Fibroblast of lung (primary cell): ENCODE data around the gene TJP1. TPM values are rescaled to one million over a fixed set of nuclear protein-coding genes. Genes with fewer than 3 reads are reported as not detected.

Experiments
- DNase-seq, 2 donors: peaks; one replicate each; pipeline versions ENCODE4 v3.0.0 to v3.0.0-alpha.2; 2010; ENCODE audit warnings: low read depth in 2 of 2
- H2AFZ ChIP-seq: 2 replicates; pipeline ENCODE4 v1.5.1; 2012; ENCODE audit warnings: low read length, control low read depth, inconsistent platforms
- H3K27ac ChIP-seq: 2 replicates; pipeline ENCODE4 v1.5.1; 2011; ENCODE audit warnings: low read length, control low read depth; ENCODE audit not compliant: insufficient read depth
- H3K27me3 ChIP-seq: 2 replicates; pipeline ENCODE4 v1.5.1; 2011; ENCODE audit warnings: mild to moderate bottlenecking, low read length; ENCODE audit not compliant: control insufficient read depth, insufficient read depth
- H3K36me3 ChIP-seq: 2 replicates; pipeline ENCODE4 v1.5.1; 2011; ENCODE audit warnings: low read length; ENCODE audit not compliant: control insufficient read depth, insufficient read depth
- H3K4me1 ChIP-seq: 2 replicates; pipeline ENCODE4 v1.5.1; 2011; ENCODE audit warnings: low read length; ENCODE audit not compliant: control insufficient read depth, insufficient read depth; ENCODE audit errors: extremely low read depth
- H3K4me2 ChIP-seq: 2 replicates; pipeline ENCODE4 v1.5.1; 2011; ENCODE audit warnings: low read length, control low read depth; ENCODE audit not compliant: insufficient read depth; ENCODE audit errors: extremely low read depth
- H3K4me3 ChIP-seq, 4 experiments: fragments of 200-600 bp in 1 of 4; sonication (generic) in 1 of 4; replicated peaks in 1 of 4; 2 replicates each; pipeline ENCODE4 v1.5.1; 2011 to 2016; ENCODE audit warnings: low read length in 4 of 4, low read depth in 3 of 4, mild to moderate bottlenecking in 3 of 4, control low read depth in 2 of 4, inconsistent platforms in 1 of 4, mixed read lengths in 1 of 4; ENCODE audit not compliant: insufficient read depth in 1 of 4; ENCODE audit errors: control extremely low read depth in 1 of 4
- H3K79me2 ChIP-seq: 2 replicates; pipeline ENCODE4 v1.5.1; 2012; ENCODE audit warnings: mild to moderate bottlenecking, low read length, inconsistent platforms; ENCODE audit not compliant: control insufficient read depth, insufficient read depth
- H3K9ac ChIP-seq: 2 replicates; pipeline ENCODE4 v1.5.1; 2011; ENCODE audit warnings: mild to moderate bottlenecking, low read length, control low read depth; ENCODE audit not compliant: insufficient read depth
- H3K9me3 ChIP-seq: 2 replicates; pipeline ENCODE4 v1.5.1; 2012; ENCODE audit warnings: low read depth, low read length; ENCODE audit not compliant: control insufficient read depth, insufficient read depth
- H4K20me1 ChIP-seq: 2 replicates; pipeline ENCODE4 v1.5.1; 2011; ENCODE audit warnings: low read length; ENCODE audit not compliant: control insufficient read depth, insufficient read depth; ENCODE audit errors: extremely low read depth
- EZH2 ChIP-seq: IDR thresholded peaks from 2 replicates; pipeline ENCODE4 v1.5.1; 2012; ENCODE audit warnings: low read length, control low read depth, mild to moderate bottlenecking; ENCODE audit errors: missing control alignments
- polyA plus RNA-seq, 2 donors: library from polyadenylated mRNA; depleted of rRNA in 1 of 2; stranded (reverse) in 1 of 2; unstranded in 1 of 2; fragments of >200 nt; gene quantifications; 2 replicates each; pipeline ENCODE4 v1.2.1, GENCODE V29; 2011 to 2012; ENCODE audit warnings: missing spikeins in 1 of 2
- total RNA-seq: library from RNA; depleted of rRNA; stranded (reverse); fragments of >200 nt; gene quantifications from 2 replicates; pipeline ENCODE4 v1.2.1, GENCODE V29; 2014
- TF ChIP-seq, protein P1 (sequence below), 2 donors: IDR thresholded peaks in 1 of 2; conservative IDR thresholded peaks in 1 of 2; 1 replicate in 1 of 2; 2 replicates in 1 of 2; pipeline ENCODE4 v1.5.1; 2011 to 2012; ENCODE audit warnings: low read length in 2 of 2, control low read depth in 1 of 2, inconsistent platforms in 1 of 2, low read depth in 1 of 2, mild to moderate bottlenecking in 1 of 2

TJP1 gene
- total and polyA plus RNA-seq, 2 donors (not counting 1 experiment from before 2014, with no cell fraction given), result 53.7 to 110 TPM

DNA sequence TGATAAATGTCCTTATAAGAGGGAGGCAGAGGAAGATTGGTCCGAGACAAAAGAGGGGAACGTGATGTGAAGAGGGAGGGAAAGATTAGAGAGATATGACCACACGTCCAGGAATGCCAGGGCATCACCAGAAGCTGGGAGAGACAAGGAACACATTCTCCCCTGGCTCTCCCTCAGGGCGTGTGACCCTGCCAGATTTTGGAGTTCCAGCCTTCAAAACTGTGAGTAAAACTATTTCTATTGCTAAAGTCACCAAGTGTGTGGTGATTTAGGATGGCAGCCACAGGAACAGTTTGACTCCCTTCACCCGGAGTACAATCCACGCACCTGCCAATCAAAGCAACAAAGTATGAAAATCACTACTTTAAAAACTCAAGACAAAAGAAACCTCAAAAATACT, 32.1 kb upstream of the TJP1 start:
- no peak overlapping the region for H3K27ac ChIP-seq
- H3K4me2 ChIP-seq, result no peak overlapping the region
- no peaks in the 10 kb centered on the region for H3K79me2 ChIP-seq
- no peak for DNase-seq
- H3K9me3 ChIP-seq, result no peaks in the 10 kb centered on the region
- H3K4me1 ChIP-seq, result no peaks in the 10 kb centered on the region
- no peak overlapping the region for H3K4me3 ChIP-seq
- H3K9ac ChIP-seq, result no peak overlapping the region
- H2AFZ ChIP-seq, result no peak overlapping the region
- no peaks in the 10 kb centered on the region for H4K20me1 ChIP-seq
- no peak for TF ChIP-seq EZH2
- TF ChIP-seq, protein P1, sequence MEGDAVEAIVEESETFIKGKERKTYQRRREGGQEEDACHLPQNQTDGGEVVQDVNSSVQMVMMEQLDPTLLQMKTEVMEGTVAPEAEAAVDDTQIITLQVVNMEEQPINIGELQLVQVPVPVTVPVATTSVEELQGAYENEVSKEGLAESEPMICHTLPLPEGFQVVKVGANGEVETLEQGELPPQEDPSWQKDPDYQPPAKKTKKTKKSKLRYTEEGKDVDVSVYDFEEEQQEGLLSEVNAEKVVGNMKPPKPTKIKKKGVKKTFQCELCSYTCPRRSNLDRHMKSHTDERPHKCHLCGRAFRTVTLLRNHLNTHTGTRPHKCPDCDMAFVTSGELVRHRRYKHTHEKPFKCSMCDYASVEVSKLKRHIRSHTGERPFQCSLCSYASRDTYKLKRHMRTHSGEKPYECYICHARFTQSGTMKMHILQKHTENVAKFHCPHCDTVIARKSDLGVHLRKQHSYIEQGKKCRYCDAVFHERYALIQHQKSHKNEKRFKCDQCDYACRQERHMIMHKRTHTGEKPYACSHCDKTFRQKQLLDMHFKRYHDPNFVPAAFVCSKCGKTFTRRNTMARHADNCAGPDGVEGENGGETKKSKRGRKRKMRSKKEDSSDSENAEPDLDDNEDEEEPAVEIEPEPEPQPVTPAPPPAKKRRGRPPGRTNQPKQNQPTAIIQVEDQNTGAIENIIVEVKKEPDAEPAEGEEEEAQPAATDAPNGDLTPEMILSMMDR (conservative IDR thresholded peaks at IDR 0.05 in 1 of 2, IDR thresholded peaks at IDR 0.05 in 1 of 2; ENCODE audit: low read depth in 1 of 2, low read length in 2 of 2), result no peak
- H3K27me3 ChIP-seq, result no peaks in the 10 kb centered on the region
- no peaks in the 10 kb centered on the region for H3K36me3 ChIP-seq

DNA sequence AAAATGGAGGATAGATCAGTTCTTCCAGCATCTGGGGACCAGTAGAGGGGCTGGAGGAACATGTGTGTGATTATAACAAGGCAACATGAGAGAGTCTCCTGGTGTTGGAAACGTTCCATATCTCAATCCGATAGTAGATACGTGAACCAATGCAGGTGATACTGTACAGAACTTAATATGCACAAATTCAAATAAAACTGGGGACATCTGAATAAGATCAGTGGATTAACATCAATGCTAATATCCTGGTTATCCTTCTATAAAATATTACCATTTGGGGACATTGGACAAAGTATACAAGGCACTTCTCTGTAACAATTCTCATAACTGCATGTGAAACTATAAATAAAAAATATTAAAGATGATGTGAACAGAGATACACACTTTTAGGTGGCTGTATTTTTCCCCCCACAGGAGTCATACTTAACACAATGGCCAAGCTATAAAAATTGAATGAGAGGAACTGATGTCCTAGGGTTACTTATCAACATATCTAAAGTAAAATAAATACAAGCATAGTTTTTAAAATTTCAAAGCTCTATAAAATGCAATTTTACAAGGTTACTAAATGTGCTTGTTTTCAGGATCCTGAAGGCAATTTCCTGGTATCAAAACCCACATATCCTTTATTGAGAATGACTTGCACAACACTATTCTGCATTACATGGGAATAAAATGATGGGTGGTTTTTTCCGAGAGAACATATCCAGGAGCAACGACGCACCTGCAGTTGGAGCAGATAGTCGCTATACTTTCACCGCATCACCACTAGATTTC, 31.1 kb upstream of the TJP1 start:
- no peaks in the 10 kb centered on the region for H3K27me3 ChIP-seq
- H3K9ac ChIP-seq, result no peak overlapping the region
- no peak for DNase-seq
- no peak overlapping the region for H3K27ac ChIP-seq
- H3K9me3 ChIP-seq, result no peaks in the 10 kb centered on the region
- no peaks in the 10 kb centered on the region for H3K79me2 ChIP-seq
- H2AFZ ChIP-seq, result no peak overlapping the region
- TF ChIP-seq EZH2, result no peak
- TF ChIP-seq, protein P1 (conservative IDR thresholded peaks at IDR 0.05 in 1 of 2, IDR thresholded peaks at IDR 0.05 in 1 of 2; ENCODE audit: low read depth in 1 of 2, low read length in 2 of 2), result no peak
- H3K36me3 ChIP-seq, result no peaks in the 10 kb centered on the region
- no peak overlapping the region for H3K4me2 ChIP-seq
- H3K4me1 ChIP-seq, result no peaks in the 10 kb centered on the region
- no peaks in the 10 kb centered on the region for H4K20me1 ChIP-seq
- no peak overlapping the region for H3K4me3 ChIP-seq

DNA sequence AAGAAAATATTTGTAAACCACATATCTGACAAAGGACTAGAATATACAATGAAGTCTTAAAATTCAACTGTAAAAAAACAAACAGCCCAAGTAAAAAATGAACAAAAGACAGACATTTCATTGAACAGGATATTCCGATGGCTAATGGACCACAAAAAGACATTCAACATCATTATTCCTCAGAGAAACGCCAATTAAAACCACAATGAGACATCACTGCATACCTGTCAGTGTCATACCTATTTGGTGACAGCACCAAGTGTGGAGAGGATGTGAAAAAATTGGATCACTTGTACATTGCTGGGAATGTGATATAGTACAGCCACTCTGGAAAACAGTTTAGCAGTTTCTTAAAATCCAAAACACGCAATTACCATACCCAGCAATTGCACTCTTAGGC, 29.9 kb upstream of the TJP1 start:
- H3K4me3 ChIP-seq, result no peak overlapping the region
- H3K27me3 ChIP-seq, result no peaks in the 10 kb centered on the region
- H4K20me1 ChIP-seq, result no peaks in the 10 kb centered on the region
- H2AFZ ChIP-seq, result no peak overlapping the region
- no peak overlapping the region for H3K4me2 ChIP-seq
- no peak overlapping the region for H3K9ac ChIP-seq
- DNase-seq, result peak in 1 of 2 donors; percentile 35
- TF ChIP-seq, protein P1 (conservative IDR thresholded peaks at IDR 0.05 in 1 of 2, IDR thresholded peaks at IDR 0.05 in 1 of 2; ENCODE audit: low read depth in 1 of 2, low read length in 2 of 2), result no peak
- no peak for TF ChIP-seq EZH2
- no peaks in the 10 kb centered on the region for H3K4me1 ChIP-seq
- H3K79me2 ChIP-seq, result no peaks in the 10 kb centered on the region
- H3K9me3 ChIP-seq, result no peaks in the 10 kb centered on the region
- H3K27ac ChIP-seq, result no peak overlapping the region
- H3K36me3 ChIP-seq, result no peaks in the 10 kb centered on the region
